SK-N-SH (cell line): ENCODE results near the gene DVL2. TPM values are rescaled to one million over a fixed set of nuclear protein-coding genes. Genes with fewer than 3 reads are reported as not detected.

Experiments used
- CTCF ChIA-PET: fragments of 300-600, 350-600 bp; formaldehyde crosslinking; extraction: SDS; loops from one replicate; lab custom pipeline; 2021; lab: Yijun Ruan, JAX
- POLR2A ChIA-PET: fragments of 350-600 bp; sonication (Branson Sonifier 250); formaldehyde crosslinking; extraction: SDS; loops from one replicate; lab custom pipeline; 2020; ENCODE audit warnings: antibody characterized with exemption, inconsistent platforms; lab: Yijun Ruan, JAX
- DNase-seq: peaks from one replicate; pipeline ENCODE4 v3.0.0; 2012
- H2AFZ ChIP-seq: fragments of 200-600 bp; sonication (generic); 2 replicates; pipeline ENCODE4 v1.8.1; 2016; ENCODE audit warnings: antibody characterized with exemption, mild to moderate bottlenecking, low read depth
- H3F3A ChIP-seq: fragments of 200-600 bp; sonication (generic); replicated peaks from 2 replicates; pipeline ENCODE3; 2016; ENCODE audit warnings: antibody characterized with exemption, mild to moderate bottlenecking; ENCODE audit not compliant: insufficient read depth
- H3K27ac ChIP-seq, 2 experiments: fragments of 200-500 bp in 1 of 2; fragments of 200-600 bp in 1 of 2; sonication (Bioruptor generic) in 1 of 2; sonication (generic), shearing (Covaris generic) in 1 of 2; 2 replicates each; pipeline versions ENCODE4 v1.5.1 to v1.6.1; 2014 to 2016; ENCODE audit warnings: low read depth in 2 of 2, inconsistent platforms in 1 of 2, low read length in 1 of 2, mild to moderate bottlenecking in 1 of 2, mixed read lengths in 1 of 2
- H3K27me3 ChIP-seq: fragments of 200-600 bp; sonication (generic), shearing (Covaris generic); 2 replicates; pipeline ENCODE4 v1.6.1; 2016; ENCODE audit warnings: mixed run types; ENCODE audit not compliant: insufficient read depth
- H3K36me3 ChIP-seq, 2 experiments: fragments of 200-500 bp in 1 of 2; fragments of 200-600 bp in 1 of 2; sonication (Bioruptor generic) in 1 of 2; sonication (generic) in 1 of 2; replicated peaks in 1 of 2; 2 replicates each; pipeline versions ENCODE3 to v1.5.1; 2014 to 2016; ENCODE audit warnings: low read length in 1 of 2, mild to moderate bottlenecking in 1 of 2; ENCODE audit not compliant: insufficient read depth in 2 of 2, control insufficient read depth in 1 of 2
- H3K4me1 ChIP-seq, 2 experiments: fragments of 200-500 bp in 1 of 2; fragments of 200-600 bp in 1 of 2; sonication (Bioruptor generic) in 1 of 2; sonication (generic), shearing (Covaris generic) in 1 of 2; 2 replicates each; pipeline versions ENCODE4 v1.5.1 to v1.6.1; 2014 to 2016; ENCODE audit warnings: low read depth in 1 of 2, low read length in 1 of 2, mixed run types in 1 of 2; ENCODE audit not compliant: insufficient read depth in 2 of 2, control insufficient read depth in 1 of 2
- H3K4me2 ChIP-seq: fragments of 200-600 bp; sonication (generic), shearing (Covaris generic); 2 replicates; pipeline ENCODE4 v1.6.1; 2017; ENCODE audit warnings: mixed run types
- H3K4me3 ChIP-seq, 2 experiments: fragments of 200-500 bp in 1 of 2; fragments of 200-600 bp in 1 of 2; sonication (Bioruptor generic) in 1 of 2; sonication (generic), shearing (Covaris generic) in 1 of 2; 2 replicates each; pipeline versions ENCODE4 v1.5.1 to v1.8.1; 2014 to 2016; ENCODE audit warnings: low read depth in 2 of 2, inconsistent platforms in 1 of 2, low read length in 1 of 2, mild to moderate bottlenecking in 1 of 2, mixed read lengths in 1 of 2, moderate library complexity in 1 of 2
- H3K79me2 ChIP-seq: fragments of 200-600 bp; sonication (generic); 2 replicates; pipeline ENCODE4 v1.8.1; 2017; ENCODE audit warnings: mild to moderate bottlenecking; ENCODE audit not compliant: insufficient read depth
- H3K9ac ChIP-seq: fragments of 200-600 bp; sonication (generic); 2 replicates; pipeline ENCODE4 v1.6.1; 2017; ENCODE audit warnings: mixed run types
- H3K9me2 ChIP-seq: fragments of 200-600 bp; sonication (generic); 2 replicates; pipeline ENCODE4 v1.6.1; 2017; ENCODE audit warnings: mixed run types
- H3K9me3 ChIP-seq: fragments of 200-600 bp; sonication (generic); 2 replicates; pipeline ENCODE4 v1.6.1; 2017; ENCODE audit warnings: mixed run types, mild to moderate bottlenecking, moderate library complexity
- H4K20me1 ChIP-seq: fragments of 200-600 bp; sonication (generic); 2 replicates; pipeline ENCODE4 v1.6.1; 2017; ENCODE audit warnings: mild to moderate bottlenecking, mixed run types; ENCODE audit not compliant: insufficient read depth
- EP300 ChIP-seq, 2 experiments: IDR thresholded peaks; 2 replicates each; pipeline versions ENCODE4 v1.4.0 to v1.6.1; 2012; ENCODE audit warnings: borderline replicate concordance in 1 of 2, low read depth in 1 of 2, low read length in 1 of 2
- FOXJ3 ChIP-seq: sonication (generic); formaldehyde crosslinking; IDR thresholded peaks from 2 replicates; pipeline ENCODE4 v1.5.1; 2020; ENCODE audit warnings: mild to moderate bottlenecking, missing genetic modification reagents
- FOXM1 ChIP-seq: IDR thresholded peaks from 2 replicates; pipeline ENCODE4 v1.4.0; 2012; ENCODE audit warnings: low read depth, mild to moderate bottlenecking
- GABPA ChIP-seq: IDR thresholded peaks from 2 replicates; pipeline ENCODE4 v1.4.0; 2012; ENCODE audit warnings: low read depth, mild to moderate bottlenecking
- GATA2 ChIP-seq: sonication (generic); formaldehyde crosslinking; IDR thresholded peaks from 2 replicates; pipeline ENCODE4 v1.5.0; 2020; ENCODE audit warnings: mild to moderate bottlenecking, missing genetic modification reagents
- JUND ChIP-seq: IDR thresholded peaks from 2 replicates; pipeline ENCODE4 v1.4.0; 2012
- MXI1 ChIP-seq: IDR thresholded peaks from 2 replicates; pipeline ENCODE4 v1.6.1; 2012; ENCODE audit warnings: mild to moderate bottlenecking, low read depth, low read length, improper control_type of control experiment
- NFIC ChIP-seq: IDR thresholded peaks from 2 replicates; pipeline ENCODE4 v1.4.0; 2012; ENCODE audit warnings: borderline replicate concordance
- RFX5 ChIP-seq: IDR thresholded peaks from 2 replicates; pipeline ENCODE4 v1.6.1; 2012; ENCODE audit warnings: mild to moderate bottlenecking, improper control_type of control experiment, low read length
- RXRA ChIP-seq: IDR thresholded peaks from 2 replicates; pipeline ENCODE4 v1.4.0; 2012; ENCODE audit warnings: low read depth, mild to moderate bottlenecking, borderline replicate concordance
- SIN3A ChIP-seq: IDR thresholded peaks from 2 replicates; pipeline ENCODE4 v1.6.1; 2012; ENCODE audit warnings: low read depth, mild to moderate bottlenecking, low read length, moderate library complexity, borderline replicate concordance
- TAF1 ChIP-seq: IDR thresholded peaks from 2 replicates; pipeline ENCODE4 v1.6.1; 2012; ENCODE audit warnings: low read depth, mild to moderate bottlenecking, low read length, moderate library complexity, borderline replicate concordance
- TCF12 ChIP-seq: IDR thresholded peaks from 2 replicates; pipeline ENCODE4 v1.4.0; 2012
- TEAD4 ChIP-seq: IDR thresholded peaks from 2 replicates; pipeline ENCODE4 v1.4.0; 2012; ENCODE audit warnings: mild to moderate bottlenecking, borderline replicate concordance; ENCODE audit not compliant: insufficient read depth
- ZBTB33 ChIP-seq: IDR thresholded peaks from 2 replicates; pipeline ENCODE4 v1.4.0; 2012; ENCODE audit warnings: low read depth, borderline replicate concordance
- WGBS: methylation state at CpG from one replicate; pipeline ENCODE4 v1.1.6; 2017; ENCODE audit warnings: low lambda C conversion rate; 5-methylcytosine and 5-hydroxymethylcytosine counted together
- polyA plus RNA-seq, 3 experiments: library from polyadenylated mRNA; depleted of rRNA; stranded (reverse); fragments of >200 nt; gene quantifications; 2 replicates each; pipeline ENCODE4 v1.2.3, GENCODE V29; 2012
- TF ChIP-seq, protein P1 (sequence below): IDR thresholded peaks from 2 replicates; pipeline ENCODE4 v1.4.0; 2012; ENCODE audit warnings: low read depth, borderline replicate concordance
- TF ChIP-seq, protein P2 (sequence below): fragments of 150-350 bp; IDR thresholded peaks from 2 replicates; pipeline ENCODE4 v1.6.1; 2017; ENCODE audit warnings: antibody characterized with exemption, low read length, low read depth, borderline replicate concordance
- TF ChIP-seq, protein P3 (sequence below): IDR thresholded peaks from 2 replicates; pipeline ENCODE4 v1.6.1; 2012; ENCODE audit warnings: mild to moderate bottlenecking, low read depth, low read length, moderate library complexity

Gene DVL2
- polyA plus RNA-seq, 1 of the 3 experiments (the other 2 are of a cell fraction), result 8.3 TPM

DNA sequence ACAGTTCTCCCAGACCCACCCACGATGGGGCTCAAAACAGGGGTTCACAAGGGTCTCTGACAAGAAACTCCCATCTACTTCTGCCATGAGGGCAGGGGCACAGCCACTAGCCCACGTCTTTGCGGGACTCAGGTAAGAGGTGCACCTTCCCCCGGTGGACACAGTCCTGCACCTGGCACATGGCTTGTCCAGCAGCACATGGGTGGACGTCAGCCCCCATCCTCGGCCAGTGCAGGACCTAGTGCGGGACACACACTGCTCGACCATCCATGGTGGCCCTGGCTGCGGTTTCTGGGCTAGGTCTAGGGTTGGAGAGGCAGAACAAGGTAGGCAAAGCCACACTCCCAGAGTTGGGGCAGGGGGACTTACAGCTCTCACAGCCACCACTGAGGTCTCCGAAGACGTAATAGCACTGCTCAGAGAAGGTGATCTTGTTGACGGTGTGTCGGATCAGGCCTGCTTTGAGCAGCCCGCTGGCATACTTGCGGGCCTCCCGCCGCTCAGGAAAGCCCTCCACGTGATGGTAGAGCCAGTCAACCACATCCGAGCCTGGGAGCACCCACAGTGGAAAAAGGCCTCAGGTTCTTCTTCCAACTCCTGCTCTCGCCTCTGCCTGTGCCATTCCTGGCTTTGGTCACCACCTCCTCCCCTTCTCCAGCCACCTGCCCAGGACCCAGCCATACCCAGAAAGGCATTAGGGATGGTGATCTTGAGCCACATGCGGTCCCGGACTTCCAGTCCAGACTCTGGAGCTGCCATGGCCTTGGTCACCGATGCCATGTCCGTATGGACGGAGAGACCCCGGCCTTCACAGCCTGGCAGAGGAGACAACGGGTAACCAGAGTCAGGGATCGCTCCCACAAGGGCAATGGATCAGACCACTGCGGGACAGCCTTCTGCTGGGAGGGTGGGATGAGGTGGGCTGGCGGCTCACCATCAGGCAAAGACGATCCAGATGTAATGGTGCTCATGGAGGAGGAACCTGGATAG lies 7.3 kb downstream of the DVL2 start:
- H3K9me3 ChIP-seq, result no peaks in the 10 kb centered on the region
- CTCF ChIA-PET, result interaction anchor here (1.0 kb wide), 1 partner anchor 70 kb away, joined by 5 read pairs; no protein-coding TSS in a partner anchor
- TF ChIP-seq, protein P1, sequence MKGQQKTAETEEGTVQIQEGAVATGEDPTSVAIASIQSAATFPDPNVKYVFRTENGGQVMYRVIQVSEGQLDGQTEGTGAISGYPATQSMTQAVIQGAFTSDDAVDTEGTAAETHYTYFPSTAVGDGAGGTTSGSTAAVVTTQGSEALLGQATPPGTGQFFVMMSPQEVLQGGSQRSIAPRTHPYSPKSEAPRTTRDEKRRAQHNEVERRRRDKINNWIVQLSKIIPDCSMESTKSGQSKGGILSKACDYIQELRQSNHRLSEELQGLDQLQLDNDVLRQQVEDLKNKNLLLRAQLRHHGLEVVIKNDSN, result no peak
- TF ChIP-seq ZBTB33 (no peak), RXRA (no peak), TEAD4 (no peak), TAF1 (no peak), GABPA (no peak), MXI1 (no peak), RFX5 (no peak), GATA2 (CRISPR knock-in tag) (no peak), NFIC (no peak), JUND (no peak), FOXJ3 (no peak), SIN3A (no peak), FOXM1 (no peak), EP300 (IDR thresholded peaks at IDR 0.05; ENCODE audit: borderline replicate concordance in 1 of 2, low read depth in 1 of 2, low read length in 1 of 2) (no peak), TCF12 (no peak)
- TF ChIP-seq, protein P2, sequence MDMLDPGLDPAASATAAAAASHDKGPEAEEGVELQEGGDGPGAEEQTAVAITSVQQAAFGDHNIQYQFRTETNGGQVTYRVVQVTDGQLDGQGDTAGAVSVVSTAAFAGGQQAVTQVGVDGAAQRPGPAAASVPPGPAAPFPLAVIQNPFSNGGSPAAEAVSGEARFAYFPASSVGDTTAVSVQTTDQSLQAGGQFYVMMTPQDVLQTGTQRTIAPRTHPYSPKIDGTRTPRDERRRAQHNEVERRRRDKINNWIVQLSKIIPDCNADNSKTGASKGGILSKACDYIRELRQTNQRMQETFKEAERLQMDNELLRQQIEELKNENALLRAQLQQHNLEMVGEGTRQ, result no peak
- TF ChIP-seq, protein P3, sequence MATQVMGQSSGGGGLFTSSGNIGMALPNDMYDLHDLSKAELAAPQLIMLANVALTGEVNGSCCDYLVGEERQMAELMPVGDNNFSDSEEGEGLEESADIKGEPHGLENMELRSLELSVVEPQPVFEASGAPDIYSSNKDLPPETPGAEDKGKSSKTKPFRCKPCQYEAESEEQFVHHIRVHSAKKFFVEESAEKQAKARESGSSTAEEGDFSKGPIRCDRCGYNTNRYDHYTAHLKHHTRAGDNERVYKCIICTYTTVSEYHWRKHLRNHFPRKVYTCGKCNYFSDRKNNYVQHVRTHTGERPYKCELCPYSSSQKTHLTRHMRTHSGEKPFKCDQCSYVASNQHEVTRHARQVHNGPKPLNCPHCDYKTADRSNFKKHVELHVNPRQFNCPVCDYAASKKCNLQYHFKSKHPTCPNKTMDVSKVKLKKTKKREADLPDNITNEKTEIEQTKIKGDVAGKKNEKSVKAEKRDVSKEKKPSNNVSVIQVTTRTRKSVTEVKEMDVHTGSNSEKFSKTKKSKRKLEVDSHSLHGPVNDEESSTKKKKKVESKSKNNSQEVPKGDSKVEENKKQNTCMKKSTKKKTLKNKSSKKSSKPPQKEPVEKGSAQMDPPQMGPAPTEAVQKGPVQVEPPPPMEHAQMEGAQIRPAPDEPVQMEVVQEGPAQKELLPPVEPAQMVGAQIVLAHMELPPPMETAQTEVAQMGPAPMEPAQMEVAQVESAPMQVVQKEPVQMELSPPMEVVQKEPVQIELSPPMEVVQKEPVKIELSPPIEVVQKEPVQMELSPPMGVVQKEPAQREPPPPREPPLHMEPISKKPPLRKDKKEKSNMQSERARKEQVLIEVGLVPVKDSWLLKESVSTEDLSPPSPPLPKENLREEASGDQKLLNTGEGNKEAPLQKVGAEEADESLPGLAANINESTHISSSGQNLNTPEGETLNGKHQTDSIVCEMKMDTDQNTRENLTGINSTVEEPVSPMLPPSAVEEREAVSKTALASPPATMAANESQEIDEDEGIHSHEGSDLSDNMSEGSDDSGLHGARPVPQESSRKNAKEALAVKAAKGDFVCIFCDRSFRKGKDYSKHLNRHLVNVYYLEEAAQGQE, result no peak

More for the DNA sequence above, 7.3 kb downstream of the DVL2 start:
- Histone ChIP-seq H4K20me1 (peaks cover 22% of the 10 kb centered on the region), H3K4me3 (no peak overlapping the region), H3K27ac (no peak overlapping the region), H3K4me2 (no peak overlapping the region), H3F3A (peaks cover 15% of the 10 kb centered on the region), H2AFZ (no peak overlapping the region), H3K79me2 (peaks cover 26% of the 10 kb centered on the region), H3K9me2 (no peaks in the 10 kb centered on the region), H3K27me3 (no peaks in the 10 kb centered on the region), H3K36me3 (peaks cover 42 to 84% of the 10 kb centered on the region in 2 experiments), H3K4me1 (peaks cover 3 to 6% of the 10 kb centered on the region in 2 experiments; a peak in 2 of 4 replicates), H3K9ac (no peak overlapping the region)
- WGBS, result 93% methylated on average over 26 of the region's 31 CpGs
- POLR2A ChIA-PET, result no interaction called here
- no peak for DNase-seq
